ENCODE data around the gene NFATC2.

The NFATC2 gene

GRCh38 chr20:51389543-51390264 lies 152.8 kb downstream of the NFATC2 start:
- ChIA-PET POLR2A (no interaction called here), CTCF (interaction anchor here (1.1 to 2.7 kb wide), 3 partner anchors 17 to 205 kb away, joined by 3 to 10 read pairs (median 5); no protein-coding TSS in a partner anchor)
- H3K36me3 ChIP-seq (ENCODE audit: control insufficient read depth in 2 of 2, insufficient read depth in 1 of 2, low read length in 2 of 2): no peaks in the 10 kb centered on the region
- no peak overlapping the region for H3K27ac ChIP-seq (ENCODE audit: extremely low read depth, low read depth, low read length)
- H3K4me1 ChIP-seq (ENCODE audit: control insufficient read depth, insufficient read depth, low read length): no peaks in the 10 kb centered on the region; the same call in 1 of the 2 replicates
- no peak overlapping the region for H3K4me3 ChIP-seq (ENCODE audit: low read depth, low read length)
- no peak for TF ChIP-seq ZNF473 (tag by site-specific recombination; IDR thresholded peaks at IDR 0.05)
- no peak for TF ChIP-seq ZNF596 (tag by site-specific recombination; IDR thresholded peaks at IDR 0.05)
- TF ChIP-seq ZNF202 (tag by site-specific recombination; IDR thresholded peaks at IDR 0.05; ENCODE audit: borderline replicate concordance): no peak
- TF ChIP-seq REPIN1 (tag by site-specific recombination; IDR thresholded peaks at IDR 0.05; ENCODE audit: low read depth): no peak
- TF ChIP-seq ZBTB44 (tag by site-specific recombination; IDR thresholded peaks at IDR 0.05): no peak
- no peak for TF ChIP-seq ZSCAN4 (tag by site-specific recombination; IDR thresholded peaks at IDR 0.05)
- TF ChIP-seq ZNF776 (tag by site-specific recombination; IDR thresholded peaks at IDR 0.05; ENCODE audit: borderline replicate concordance): no peak
- no peak for TF ChIP-seq ZNF223 (tag by site-specific recombination; IDR thresholded peaks at IDR 0.05)
- no peak for TF ChIP-seq ZNF529 (tag by site-specific recombination; IDR thresholded peaks at IDR 0.05; ENCODE audit: insufficient replicate concordance)
- no peak for TF ChIP-seq ZNF426 (tag by site-specific recombination; IDR thresholded peaks at IDR 0.05)
- TF ChIP-seq ZNF639 (tag by site-specific recombination; IDR thresholded peaks at IDR 0.05): no peak
- TF ChIP-seq ZNF214 (tag by site-specific recombination; IDR thresholded peaks at IDR 0.05; ENCODE audit: borderline replicate concordance): no peak
- TF ChIP-seq ZNF600 (tag by site-specific recombination; IDR thresholded peaks at IDR 0.05): no peak
- no peak for TF ChIP-seq ZBTB7A (tag by site-specific recombination; IDR thresholded peaks at IDR 0.05; ENCODE audit: low read depth)
- TF ChIP-seq ZFP3 (tag by site-specific recombination; IDR thresholded peaks at IDR 0.05; ENCODE audit: low read depth): no peak
- no peak for TF ChIP-seq ZNF239 (tag by site-specific recombination; IDR thresholded peaks at IDR 0.05)
- no peak for TF ChIP-seq ZNF16 (tag by site-specific recombination; IDR thresholded peaks at IDR 0.05; ENCODE audit: low read depth)
- no peak for TF ChIP-seq KLF9 (tag by site-specific recombination; IDR thresholded peaks at IDR 0.05; ENCODE audit: low read depth)
- no peak for TF ChIP-seq ZSCAN5A (tag by site-specific recombination; IDR thresholded peaks at IDR 0.05)
- no peaks in the 10 kb centered on the region for H3K9me3 ChIP-seq (ENCODE audit: control insufficient read depth, insufficient read depth, low read depth, low read length)

Data from HEK293 (cell line).